Measurements from ENCODE around the gene FOXJ3.

- TF ChIP-seq CTCF (IDR thresholded peaks at IDR 0.05), result no peak
- TF ChIP-seq EP300 (IDR thresholded peaks at IDR 0.05), result no peak
- no peak for TF ChIP-seq POLR2A (IDR thresholded peaks at IDR 0.05)
Measured at GRCh38 chr1:42330215-42330614, 4.8 kb downstream of the FOXJ3 start.
